Activated CD4-positive, CD25-positive, alpha-beta regulatory T cell treated with anti-CD3 and anti-CD28 coated beads, Interleukin-2, amount 50 U/mL, for 16 hours (primary cell): Measurements from ENCODE around the gene MORN1.
A peak's percentile ranks its signal among the peaks of the same experiment; 100 is the strongest.

Source experiments
- DNase-seq: peaks from one replicate; pipeline ENCODE4 v3.0.0-alpha.2; 2020; ENCODE audit warnings: low read depth, low spot score

Gene MORN1

DNA sequence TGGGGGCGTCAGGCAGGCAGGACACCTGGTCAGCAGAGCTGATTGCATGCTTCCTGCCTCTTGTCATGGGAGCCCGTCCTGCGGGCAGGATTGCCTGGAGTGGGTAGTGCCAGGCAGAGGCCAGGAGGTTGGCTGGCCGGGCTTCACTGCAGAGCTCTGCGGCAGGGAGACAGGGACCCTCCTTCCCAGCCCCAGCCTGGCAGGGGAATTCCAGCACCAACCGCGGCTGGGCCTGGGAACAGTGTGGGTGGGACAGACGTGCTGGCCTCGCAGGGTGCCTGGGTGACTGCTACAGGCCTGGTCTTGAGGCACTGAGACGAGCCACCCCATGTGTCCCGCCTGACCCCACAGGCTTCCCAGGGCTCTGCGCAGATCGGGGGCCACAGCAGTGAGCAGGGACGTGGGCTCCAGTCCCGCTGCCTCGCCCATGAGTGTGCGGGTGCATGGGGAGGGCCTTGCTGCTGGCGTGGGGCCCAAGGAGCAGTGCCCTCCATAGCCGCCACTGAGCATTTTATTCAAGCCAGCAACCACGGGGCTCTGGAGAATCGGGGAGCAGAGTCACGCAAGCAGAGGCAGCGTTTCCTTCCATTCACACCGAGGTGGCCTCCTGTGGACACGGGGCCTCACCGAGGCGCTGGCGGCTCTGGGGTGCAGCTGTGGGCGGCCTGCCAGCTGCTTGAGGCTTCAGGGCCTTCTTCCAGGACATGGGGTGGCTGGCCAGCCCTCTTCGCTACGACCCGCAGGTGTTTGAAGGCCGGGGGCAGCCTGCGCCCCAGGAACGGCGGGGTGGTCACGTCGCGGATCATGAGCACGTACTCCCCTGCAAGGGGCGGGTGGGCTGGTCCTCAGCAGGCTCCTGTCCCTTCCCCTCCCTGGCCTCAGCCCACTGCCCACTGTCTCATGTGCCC, 70.3 kb downstream of the MORN1 start:
- DNase-seq, result no peak

DNA sequence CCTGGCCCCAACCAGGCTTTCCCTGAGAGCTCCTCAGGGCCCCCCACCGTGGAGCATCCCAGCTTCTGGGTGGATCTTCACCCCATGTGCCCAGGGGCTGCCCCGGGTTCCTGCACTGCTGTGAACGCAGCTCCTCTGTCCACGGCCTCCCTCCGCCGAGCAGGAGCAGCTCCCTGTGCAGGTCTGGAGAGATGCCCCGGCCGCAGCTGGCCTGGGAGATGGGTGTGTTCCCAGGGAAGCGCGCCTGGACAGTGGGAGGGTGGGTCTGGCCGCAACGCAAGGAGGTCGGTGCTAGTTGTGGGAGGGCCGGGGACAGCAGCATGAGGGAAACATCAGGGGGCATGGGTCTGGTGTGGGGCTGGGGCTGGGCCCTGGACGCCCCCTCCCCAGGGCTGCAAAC, 71.3 kb downstream of the MORN1 start:
- DNase-seq, result no peak

DNA sequence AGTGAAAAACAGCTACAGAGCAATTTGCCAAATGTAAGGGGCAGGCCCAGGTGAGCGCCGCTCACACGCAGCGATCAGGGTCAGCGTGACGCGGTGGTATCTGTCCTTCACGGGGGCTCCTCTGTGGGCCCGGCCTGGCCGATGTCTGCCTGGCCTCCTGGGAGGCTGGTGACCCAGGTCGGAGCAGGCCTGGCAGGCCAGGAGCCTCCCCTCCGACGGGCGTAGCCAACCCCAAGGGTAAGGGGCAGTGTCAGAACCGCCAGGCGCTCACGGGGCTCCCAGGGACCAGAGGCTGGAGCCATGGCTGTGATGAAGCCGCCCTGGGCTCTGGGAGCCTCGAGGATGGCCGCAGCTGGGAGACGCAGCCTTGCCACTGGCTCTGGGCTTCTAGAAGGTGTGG, 72.1 kb downstream of the MORN1 start:
- DNase-seq, result no peak

DNA sequence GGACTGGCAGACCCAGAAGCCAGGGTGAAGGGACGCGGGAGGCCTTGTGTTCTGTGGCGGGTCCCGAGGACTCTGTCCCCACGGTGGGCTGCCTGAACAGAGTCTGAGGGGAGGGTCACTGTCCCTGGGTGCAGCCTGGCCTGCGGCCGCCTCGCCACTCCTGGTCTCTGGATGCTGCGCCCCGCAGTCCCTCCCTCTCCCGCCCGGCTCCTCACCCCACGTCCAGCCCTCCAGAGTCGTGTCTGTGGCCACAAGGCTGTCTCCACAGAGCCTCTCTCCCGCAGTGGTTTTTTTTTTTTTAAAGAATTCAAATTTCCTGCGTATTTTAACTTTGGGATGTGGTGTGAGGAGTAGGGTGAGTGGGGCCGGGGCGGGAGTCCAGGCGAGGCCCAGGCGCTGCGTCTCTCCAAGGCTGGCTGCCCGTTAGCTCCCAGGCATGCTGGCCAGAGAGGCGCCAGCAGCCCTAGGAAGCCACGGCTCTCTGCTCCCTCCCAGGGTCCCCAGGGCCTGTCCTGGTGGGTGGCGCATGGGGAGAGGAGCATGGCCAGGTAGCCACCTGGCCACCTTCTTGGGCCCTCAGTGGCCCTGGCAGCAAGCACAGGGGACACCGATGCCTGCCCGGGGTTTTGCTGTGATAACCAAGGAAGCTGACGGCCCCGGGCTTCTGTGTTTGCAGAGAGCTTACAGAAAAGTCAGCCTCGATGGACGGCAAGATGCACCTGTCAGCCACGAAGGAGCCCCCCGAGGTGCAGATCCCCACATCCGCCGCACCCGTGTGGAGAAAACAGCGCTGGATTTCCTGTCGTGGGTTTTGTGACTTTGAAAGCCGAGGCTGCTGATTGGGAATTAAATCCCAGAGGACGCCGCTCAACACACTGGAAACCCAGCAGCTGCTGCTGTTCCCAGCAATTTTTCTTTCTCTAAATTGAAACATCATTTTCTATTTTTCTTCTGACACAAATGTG, 72.8 kb downstream of the MORN1 start:
- DNase-seq, result no peak

DNA sequence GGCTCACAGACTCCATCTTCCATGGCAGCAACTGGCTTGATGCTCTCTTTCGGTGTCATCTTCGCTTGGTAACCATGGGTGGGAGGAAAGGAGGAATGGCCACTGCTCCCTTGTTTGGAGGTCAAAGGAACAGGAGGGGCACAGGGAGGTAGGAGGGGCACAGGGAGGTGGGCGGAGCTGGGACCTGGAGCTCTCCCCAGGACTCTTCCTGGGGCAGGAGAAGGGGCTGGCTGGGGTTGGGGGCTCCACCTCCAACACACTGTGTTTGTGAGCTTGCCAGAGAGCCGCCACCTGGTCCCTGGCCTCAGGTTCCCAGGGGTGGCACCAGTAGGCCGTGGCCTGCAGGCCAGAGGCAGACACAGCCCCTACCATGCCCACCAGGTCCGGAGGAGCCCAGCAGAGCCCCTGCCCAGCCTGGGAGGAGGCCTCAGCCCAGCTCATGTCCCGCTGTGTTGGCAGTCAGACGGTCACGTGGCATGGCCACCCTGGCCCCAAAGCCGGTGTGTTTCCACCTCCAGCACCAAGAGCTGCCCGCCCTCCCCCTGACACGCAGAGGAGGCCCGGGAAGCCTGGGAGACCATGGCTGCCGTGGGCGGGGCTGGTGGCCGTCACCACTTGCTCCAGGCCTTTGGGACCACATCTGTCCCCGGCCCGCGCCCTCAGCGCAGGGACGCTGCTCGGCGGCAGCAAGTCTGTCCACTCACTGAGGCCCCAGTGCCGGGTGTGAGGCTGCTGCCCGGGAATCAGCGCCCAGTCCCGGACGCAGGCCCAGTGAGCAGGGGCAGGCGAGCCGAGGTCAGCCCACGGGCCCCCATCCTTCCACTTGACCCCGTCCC, 73.9 kb downstream of the MORN1 start:
- no peak for DNase-seq

DNA sequence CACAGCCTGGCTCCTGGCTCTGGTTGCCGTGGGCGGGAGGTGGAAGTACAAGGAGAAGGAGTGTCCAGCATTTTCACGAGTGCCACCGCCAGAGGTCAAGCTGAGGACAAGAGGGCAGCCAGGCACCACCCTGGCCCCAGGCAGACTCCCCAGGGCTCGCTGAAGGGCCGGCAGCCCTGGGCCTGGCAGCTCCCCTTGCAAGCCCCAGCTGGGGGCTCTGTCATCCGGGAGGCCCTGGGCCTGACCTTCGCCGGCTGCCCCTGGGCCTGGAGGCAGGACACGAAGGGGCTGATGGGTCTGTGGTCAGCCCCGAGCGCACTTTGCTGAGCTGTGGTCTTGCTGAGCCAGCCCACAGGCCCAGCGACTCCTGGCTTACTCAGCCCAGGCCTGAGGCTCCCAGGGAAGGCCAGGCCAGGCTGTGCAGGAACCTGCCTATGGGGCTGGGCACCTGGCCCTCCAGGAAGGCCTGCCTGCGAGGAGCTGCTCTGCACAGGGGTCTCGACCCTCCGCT, 74.8 kb downstream of the MORN1 start:
- DNase-seq, result no peak

DNA sequence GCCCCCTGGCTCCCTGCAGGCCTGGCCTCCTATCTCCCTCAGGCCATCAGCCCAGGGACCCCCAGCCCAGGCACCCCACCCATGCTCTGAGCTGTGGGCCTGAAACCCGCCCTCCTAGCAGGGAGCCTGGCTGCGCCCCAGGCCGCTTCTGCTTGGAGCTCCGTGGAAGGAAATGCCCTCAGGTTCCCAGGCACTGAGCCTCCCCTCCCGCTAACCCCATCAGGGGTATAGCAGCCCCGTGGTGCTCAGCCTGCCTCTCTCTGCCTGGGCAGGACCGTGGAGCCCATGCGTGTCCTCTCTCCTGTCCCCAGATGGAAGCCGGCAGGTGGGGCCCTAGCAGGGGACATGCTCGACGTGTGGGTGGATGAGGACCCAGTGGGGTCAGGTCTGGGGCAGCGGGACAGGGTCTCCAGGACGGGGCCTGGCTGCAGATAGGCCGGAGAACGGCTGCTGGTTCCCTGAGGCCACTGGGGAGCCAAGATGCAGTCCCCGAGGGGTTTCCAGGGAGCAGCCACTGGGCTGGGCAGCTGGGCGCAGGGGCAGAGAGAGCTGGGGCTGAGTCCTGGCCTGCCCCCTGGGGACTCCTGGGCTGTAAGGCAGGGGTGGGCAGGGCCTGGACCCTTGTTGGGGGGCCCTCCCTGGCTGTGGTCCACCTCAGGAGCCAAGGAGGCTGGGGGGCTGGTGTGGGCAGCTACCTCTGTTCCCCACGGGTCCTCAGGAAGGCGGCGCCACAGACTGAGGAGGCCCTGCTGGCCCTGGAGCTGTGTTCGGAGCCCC, 75.5 kb downstream of the MORN1 start:
- no peak for DNase-seq

DNA sequence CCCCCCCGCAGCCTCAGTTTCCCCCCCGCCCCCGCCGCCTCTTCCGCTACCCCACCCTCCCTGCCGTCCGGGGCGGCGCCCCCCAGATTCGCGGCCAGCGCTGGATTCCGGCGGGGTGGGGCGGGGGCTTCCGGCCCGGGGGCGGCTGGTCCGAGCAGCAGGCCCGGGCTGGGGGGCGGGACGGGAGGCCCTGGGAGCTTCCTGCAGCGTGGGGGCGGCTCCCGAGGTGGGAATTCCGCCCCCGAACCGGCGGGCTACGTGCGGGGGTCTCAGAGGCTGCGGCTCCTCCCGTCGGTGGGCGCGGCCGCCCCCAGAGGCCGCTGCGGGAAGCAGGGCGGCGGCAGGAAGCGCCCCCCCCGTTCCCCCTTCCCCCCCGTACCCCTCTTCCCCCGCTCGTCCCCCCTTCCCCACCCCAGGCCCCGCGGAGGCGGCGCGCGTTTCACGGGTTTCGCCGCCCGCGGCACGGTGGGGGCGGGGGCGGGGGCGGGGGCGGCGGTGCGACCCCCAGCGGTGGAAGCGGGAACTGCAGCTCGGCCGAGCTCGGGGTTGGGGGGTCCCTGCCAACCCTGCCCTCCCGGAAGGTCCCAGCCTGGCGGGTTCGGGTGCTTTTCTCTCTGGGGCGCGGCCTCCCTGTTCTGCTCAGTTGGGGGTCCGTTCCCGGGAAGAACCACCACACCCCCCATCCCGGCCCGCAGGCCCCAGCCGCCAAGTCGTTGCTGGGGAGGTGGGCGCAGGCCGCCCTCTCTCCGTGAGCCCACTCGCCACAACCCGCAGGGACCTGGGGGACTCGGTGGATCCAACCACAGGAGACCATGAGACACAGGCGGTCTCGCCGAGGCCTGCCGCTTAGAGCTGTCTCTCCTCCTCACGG, 76.3 kb downstream of the MORN1 start:
- DNase-seq, result peak; percentile 24

DNA sequence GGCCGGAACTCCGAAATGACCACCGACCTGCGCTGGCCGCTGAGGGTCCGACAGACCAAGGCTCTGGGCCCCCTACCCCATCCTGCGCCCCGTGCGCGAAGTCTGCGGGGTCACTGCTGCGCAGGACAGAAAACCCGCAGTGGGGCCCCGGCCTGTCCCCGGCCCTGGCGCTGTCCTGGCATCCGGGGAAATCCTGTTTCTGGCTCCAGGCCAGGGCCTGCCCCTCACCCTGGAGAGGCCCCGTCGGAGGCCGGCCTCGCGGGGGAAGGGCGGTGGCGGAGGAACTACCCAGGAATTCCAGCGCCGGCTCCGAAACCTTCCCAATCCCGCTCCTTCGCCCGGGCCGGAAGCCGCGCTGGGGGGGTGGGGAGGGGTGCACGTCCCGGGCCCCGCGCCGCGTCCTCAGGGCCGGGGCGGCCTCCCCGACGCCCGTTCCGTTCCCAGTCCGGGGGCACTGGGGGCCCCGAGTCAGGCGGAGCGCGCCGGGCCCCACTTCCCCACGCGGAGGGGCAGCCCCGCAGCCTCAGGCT, 77.0 kb downstream of the MORN1 start:
- no peak for DNase-seq

DNA sequence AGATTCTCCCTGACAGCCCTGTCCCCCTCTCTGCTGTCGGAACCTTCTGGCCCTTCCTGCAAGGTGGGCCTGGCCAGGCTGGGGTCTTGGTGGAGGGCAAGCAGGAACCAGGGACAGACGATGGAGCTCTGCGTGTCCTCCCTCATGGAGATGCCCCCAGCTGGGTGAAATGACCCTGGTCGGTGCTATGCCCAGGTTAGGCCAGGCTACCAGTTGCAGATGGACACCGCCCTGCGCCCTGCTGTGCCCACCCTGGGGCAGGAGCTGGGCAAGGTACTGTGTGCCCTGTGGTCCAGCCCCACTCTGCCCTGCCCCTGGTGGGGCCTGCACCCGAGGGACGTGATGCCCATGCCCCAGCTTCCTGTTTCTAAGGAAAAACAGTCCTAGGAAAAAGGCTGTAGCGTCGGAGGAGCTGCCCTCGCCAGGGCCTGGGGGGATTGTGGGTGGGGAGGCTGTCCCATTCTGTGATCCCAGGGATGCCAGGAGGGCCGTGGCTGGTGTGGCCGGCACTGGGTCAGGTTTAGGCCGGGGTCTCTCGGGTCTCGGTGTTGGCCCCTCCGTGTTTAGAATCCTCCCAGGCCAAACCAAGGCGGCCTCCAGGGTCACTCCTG, 77.6 kb downstream of the MORN1 start:
- no peak for DNase-seq

DNA sequence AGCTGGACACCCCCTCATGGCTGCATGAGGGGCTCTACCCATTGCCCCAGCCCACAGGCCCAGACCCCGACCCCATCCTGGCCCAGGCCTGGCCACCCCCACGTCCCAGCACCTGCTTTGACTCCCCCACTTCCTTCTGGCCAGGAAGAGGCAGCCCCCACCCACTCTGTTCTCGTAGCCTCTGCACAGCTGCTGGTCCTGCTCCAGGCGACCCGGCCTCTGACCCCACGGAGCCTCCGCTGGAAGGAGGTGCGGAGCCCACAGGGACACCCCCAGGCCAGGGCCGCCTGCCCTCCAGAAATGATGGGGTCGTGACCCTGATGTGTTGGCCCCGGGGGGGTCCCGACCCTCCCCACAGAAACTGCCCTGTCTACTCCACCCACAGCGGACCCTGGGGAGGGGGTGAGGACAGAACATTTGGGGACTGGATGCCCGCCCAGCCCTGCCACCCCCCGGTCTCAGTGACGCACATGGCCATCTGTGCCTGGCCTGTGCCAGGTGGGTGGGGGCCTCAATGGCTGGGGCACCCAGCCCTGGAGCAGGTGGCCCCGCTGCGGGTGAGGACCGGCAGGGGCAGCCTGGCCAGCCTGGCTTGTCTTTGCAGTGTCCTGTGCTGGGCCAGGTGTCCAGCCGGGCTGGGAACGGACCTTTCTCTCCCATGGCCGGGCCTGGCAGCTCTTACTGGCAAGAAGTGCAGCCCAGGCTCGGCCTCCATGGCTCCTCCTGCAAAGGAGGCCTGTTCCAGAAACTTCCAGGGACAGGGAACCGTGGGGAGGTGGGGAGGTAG, 78.6 kb downstream of the MORN1 start:
- DNase-seq, result no peak

DNA sequence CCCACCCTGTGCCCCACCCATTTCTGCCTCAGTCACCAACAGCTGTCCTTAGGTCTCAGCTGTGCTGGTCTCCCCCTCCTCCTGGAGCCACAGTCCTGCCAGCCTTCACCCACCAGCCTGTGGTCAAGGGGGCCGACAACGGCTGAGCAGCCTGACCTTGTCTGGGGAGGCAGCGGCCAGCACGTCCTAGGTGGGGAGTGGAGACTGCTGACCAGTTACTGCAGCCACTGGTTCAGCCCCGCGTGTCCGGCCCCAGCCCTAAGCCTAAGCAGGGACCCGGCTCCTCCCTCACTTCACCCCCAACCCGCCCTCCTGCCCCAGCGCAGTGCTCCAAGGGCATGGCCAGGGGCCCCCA, 79.2 kb downstream of the MORN1 start:
- DNase-seq, result no peak

DNA sequence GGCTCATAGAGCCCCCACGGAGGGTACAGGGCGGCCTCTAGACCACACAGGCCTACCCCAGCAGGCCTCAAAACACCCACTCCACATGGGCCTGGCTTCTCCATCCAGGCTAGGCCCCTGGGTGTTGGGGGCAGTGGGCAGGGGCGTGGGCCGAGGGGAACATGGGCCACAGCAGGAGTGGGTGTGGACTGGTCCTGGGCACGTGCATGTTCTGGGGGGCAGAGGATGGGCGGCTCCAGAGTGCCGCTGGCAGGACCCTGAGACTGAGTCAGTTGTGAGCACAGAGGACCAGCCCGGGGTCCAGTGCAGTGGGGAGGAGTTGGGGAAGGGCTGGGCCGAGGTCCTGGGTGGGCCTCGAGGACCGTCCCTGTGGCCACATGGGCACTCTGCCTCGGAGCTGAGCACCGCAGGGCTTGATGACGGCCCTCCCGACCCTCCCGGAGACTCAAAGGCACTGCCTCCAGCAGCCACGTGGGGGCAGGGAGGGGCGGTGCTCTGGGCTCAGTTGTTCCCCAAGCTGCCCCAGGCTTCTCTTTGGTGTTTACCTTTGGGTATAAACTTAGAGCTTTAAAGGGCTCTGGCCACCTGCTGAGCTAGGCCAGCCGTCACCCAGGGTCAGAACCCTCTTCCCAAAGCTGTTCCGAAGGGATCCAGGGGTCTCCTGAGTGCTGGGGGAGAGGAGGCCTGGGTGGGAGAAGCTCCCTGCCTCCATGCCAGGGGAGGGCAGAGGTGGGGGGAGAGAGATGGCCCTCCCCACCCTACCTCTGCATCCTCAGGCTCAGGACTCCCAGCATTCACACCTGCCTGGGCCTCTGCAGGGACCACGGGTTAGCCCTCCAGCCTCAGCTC, 79.9 kb downstream of the MORN1 start:
- DNase-seq, result peak; percentile 31

DNA sequence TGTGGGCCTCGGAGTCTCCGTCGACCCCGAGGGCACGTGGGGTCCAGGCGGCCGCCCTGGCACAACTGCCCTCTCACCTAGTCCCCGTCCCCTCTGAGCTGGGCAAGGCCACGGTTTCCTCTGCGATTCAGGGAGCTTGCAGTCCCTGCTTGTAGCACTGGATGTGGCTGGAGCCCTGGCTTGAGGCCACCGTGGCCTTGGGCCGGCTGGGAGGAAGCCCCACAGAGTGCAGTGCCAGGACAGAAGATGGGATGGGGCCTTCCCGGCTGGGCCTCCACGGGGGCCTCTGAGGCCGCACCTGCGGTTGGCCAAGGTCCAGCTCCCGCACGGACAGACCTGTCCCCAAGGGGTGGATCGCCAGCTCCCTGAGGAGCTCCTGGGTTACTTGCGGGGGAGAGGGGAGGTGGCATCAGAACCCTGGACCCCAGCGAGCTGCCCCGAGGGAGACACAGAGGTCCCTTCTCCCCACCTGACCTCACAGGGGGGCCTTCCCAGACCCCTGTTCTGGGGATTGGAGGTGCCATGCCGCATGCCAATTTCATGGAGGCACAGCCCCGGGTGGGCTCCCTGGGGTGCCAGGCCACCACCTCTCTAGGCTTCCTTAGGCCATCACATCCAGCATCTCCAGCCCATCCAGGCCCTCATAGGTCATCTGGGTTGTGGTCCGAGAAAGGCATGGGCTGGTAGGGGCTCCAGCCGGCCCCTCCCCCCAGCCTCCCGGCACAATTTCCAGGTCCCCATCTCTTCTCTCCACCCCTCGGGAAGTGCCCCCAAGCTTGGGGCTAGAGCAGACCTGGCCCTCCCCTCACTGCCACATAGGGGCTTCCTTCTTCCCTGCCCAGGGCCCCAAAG, 80.8 kb downstream of the MORN1 start:
- no peak for DNase-seq

DNA sequence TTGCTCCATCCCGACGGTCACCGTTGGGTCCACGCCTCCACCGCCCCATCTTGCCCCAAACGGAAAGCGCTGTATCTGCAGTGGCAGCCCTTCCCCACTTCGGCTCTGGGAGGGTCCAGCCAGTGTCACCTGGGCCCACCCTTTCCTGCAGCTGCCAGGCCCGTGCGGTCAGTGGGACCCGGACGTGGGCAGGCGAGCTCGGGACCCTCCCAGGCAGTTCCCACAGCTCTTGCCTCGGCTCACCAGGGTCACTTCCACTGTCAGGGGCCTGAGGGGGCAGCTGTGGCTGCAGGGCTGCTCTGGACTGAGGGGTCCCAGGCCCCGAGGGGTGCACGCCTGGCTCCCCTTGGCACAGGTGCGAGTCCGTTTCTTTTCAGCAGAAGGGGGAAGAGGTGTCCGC, 82.5 kb downstream of the MORN1 start:
- DNase-seq, result no peak

DNA sequence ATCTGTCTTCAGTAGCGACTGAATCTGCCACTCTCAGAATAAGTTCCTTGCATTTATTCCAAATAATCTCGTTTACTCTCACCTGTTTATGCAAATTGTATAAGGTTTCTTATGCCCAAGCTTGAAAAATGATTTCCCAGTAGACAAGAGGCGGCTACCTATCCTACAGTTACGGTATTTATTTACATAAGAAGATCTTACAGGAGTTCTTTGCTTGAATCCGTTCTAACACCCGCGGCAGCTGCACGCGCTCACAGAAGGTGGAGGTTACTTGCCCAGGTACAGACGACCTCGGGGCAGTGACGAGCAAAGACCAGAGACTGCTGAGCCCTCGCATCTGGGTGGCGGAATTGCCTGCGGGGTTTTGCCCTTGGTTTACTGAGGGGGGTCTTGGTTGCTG, 83.4 kb downstream of the MORN1 start:
- DNase-seq, result no peak
